GM23338 (cell line): ENCODE data around the gene FNDC11.

Experiments used
- EZH2 ChIP-seq: fragments of 200-600 bp; sonication (generic); IDR thresholded peaks from one replicate; pipeline ENCODE4 v1.8.0; 2017; ENCODE audit warnings: antibody characterized with exemption, mild to moderate bottlenecking, low read depth; ENCODE audit not compliant: unreplicated experiment
- POLR2AphosphoS5 ChIP-seq: IDR thresholded peaks from 2 replicates; pipeline ENCODE4 v1.6.1; 2016; ENCODE audit warnings: antibody characterized with exemption, low read depth
- TF ChIP-seq, protein P1 (sequence below), 2 experiments: fragments of 200-600 bp in 1 of 2; sonication (generic) in 1 of 2; conservative IDR thresholded peaks; 2 replicates each; pipeline versions ENCODE4 v1.5.1 to v1.6.1; 2016 to 2017; ENCODE audit warnings: antibody characterized with exemption in 2 of 2, low read depth in 2 of 2, mild to moderate bottlenecking in 2 of 2, moderate library complexity in 1 of 2

DNA sequence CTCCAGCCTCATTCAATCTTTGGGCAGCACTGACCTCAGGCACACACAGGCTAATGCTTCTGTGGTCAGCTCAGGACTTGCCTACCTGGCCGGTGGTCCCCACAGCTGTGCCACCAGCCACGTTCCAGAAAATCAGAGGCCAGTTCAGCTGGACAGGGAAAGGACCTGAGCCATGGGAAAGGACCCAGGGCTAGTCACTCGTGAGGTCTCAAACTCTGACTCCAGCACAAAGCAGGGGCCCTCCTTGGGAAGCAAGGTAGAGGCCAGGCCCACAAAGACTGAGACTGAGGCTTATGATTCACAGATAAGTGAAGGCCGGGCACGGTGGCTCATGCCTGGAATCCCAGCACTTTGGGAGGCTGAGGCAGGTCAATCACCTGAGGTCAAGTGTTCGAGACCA lies 42.5 kb downstream of the FNDC11 start:
- TF ChIP-seq, protein P1, sequence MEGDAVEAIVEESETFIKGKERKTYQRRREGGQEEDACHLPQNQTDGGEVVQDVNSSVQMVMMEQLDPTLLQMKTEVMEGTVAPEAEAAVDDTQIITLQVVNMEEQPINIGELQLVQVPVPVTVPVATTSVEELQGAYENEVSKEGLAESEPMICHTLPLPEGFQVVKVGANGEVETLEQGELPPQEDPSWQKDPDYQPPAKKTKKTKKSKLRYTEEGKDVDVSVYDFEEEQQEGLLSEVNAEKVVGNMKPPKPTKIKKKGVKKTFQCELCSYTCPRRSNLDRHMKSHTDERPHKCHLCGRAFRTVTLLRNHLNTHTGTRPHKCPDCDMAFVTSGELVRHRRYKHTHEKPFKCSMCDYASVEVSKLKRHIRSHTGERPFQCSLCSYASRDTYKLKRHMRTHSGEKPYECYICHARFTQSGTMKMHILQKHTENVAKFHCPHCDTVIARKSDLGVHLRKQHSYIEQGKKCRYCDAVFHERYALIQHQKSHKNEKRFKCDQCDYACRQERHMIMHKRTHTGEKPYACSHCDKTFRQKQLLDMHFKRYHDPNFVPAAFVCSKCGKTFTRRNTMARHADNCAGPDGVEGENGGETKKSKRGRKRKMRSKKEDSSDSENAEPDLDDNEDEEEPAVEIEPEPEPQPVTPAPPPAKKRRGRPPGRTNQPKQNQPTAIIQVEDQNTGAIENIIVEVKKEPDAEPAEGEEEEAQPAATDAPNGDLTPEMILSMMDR (conservative IDR thresholded peaks at IDR 0.05; ENCODE audit: low read depth in 2 of 2) = no peak
- no peak for TF ChIP-seq EZH2
- no peak for TF ChIP-seq POLR2AphosphoS5
